Fibroblast of skin of back (primary cell): ENCODE data around the gene PLA2G2E.
A peak's percentile ranks its signal among the peaks of the same experiment; 100 is the strongest.
"Not testable (repeated sequence)": the region's sequence is repeated elsewhere in the genome, so short reads cannot be mapped to it uniquely, and the experiment has no call there.

Experiments used
- DNase-seq: peaks from one replicate; pipeline ENCODE4 v3.0.0-alpha.2; 2013

PLA2G2E gene

DNA sequence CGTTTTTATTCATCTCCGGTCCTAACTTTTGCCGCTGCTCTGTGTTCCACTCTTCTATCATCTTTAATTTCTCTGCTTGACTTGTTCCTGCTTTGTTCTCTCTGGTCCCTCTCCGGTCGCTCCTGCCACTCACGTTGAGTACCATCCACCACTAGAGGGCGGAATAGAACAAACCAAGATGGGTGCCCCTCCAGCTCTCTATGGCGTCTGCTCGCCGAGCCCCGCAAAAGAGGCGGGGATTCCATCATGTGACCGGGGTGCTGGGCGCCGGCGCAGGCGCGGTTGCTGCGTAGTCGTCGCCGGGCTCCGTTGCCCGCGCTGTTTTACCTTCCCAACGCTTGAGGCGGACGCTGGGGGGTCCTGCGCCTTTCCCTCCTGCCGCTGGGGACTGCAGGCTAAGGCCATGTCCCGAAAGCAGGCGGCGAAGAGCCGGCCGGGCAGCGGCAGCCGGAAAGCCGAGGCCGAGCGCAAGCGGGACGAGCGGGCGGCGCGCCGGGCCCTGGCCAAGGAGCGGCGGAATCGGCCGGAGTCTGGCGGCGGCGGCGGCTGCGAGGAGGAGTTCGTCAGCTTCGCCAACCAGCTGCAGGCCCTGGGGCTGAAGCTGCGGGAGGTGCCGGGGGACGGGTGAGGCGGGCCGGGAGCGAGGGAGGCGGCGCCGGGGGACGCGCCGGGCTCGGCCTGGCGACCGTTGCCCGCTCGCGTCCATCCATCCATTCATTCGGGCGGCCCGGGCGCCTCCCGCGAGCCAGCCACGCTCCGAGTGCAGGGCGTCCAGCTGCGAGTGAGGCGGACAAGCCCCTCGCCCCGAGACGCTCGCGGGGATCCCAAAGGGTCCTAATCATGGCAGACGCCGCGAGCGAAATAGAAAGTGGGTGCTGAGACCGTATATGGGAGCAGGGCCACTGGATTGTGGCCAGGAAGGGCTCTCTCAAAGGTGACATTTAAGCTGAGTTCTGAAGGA lies 41.0 kb downstream of the PLA2G2E start, which contains the start of gene OTUD3:
Gene OTUD3, plus strand, starts transcription at position 285 of the 961 bp plus-strand sequence. Its CDS starts 119 bp downstream, at position 404.
- DNase-seq = peak; percentile 97

- not testable (repeated sequence) for DNase-seq
Observed at GRCh38 chr1:19880841-19881240, 42.6 kb downstream of the PLA2G2E start.

GRCh38 chr1:19879661-19880060 lies 43.8 kb downstream of the PLA2G2E start:
- DNase-seq = no peak

DNA sequence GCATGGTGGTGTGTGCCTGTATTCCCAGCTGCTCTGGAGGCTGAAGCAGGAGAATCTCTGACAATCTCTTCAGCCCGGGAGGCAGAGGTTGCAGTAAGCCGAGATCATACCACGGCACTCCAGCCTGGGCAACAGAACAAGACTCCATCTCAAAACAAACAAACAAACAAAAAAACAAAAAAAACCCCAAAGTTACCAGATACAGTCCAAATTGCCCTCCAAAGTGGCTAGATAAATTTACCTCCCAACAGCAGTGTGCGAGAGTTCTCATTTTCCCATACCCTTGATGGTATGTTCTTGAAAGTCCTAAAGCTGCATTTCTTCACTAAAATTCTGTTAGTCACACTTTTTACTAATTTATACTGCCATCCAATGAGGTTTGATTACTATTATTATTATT lies 44.2 kb downstream of the PLA2G2E start:
- DNase-seq = no peak

DNA sequence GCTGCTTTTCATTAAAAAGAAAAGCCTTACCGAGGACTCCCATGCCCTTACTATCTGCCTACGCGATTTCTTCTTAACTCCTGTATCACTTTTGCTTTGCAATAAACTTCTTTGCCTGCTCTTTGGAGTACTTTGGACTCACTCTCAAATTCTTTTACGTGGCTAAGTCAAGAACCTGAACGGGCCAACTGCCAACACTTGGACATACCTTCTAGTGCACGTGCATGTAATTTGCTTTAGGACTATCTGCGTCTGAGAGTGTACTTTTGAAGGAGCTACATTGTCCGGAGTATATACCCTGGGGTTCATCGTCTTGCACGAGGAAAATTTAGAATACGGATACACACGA lies 44.8 kb downstream of the PLA2G2E start:
- DNase-seq = no peak

DNA sequence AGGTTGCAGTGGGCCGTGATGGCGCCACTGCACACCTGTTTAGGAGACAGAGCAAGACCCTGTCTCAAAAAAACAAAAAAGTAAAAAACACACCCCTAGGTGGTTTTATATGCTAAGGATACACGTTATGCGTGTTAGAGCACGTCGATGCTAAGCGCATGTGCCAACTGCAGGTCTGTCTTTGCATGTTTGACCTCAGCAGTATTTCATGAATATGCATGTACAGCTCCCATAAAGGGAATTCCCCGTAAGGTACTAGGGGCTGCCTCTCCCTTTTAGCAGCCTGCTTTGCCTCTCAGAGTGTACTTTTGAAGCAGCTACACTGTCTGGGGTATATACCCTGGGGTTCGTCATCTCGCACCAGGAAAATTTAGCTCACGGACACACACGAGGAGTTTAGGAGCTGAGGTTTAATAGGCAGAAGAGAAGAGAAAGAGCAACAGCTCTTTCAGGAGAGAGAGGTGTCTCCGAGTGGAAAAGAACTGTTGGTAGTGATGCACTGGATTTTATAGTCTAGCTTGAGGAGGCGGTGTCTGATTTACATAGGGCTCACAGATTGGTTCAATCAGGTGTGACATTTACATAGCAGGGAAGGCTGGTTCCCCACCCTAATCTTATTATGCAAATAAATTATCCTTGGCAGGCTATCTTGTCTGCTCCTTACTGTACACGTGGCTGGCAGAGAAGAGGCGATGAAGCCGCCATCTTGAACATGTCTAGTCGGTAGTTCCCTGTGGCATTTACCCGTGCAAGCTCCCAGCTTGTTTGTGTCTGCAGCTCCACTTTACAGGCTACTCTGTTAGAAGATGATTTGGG lies 45.4 kb downstream of the PLA2G2E start:
- no peak for DNase-seq

GRCh38 chr1:19877181-19877750 lies 46.2 kb downstream of the PLA2G2E start:
- DNase-seq = no peak

DNA sequence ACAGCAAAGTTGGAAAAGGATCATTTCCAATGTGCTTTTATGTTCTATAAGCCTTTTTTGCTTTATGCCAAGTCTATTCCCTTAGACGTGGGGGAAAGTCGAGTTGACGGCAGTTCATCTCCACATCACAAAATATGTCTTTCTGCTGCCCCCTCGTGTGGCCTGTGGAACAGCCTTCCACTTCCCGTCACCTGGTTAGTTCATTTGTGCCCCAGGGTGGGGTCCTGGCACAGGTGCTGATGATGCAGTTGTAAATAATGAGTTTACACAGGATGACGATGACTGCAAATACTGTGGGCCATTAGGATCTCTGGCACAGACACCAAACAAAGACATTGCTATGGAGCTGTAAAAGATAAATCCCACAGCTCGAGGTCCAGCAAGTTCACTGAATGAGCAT lies 51.2 kb downstream of the PLA2G2E start:
- DNase-seq = no peak
